NCI-H2171 (cell line): Measurements from ENCODE around the gene MRPL34.
"Not testable (repeated sequence)": the region's sequence is repeated elsewhere in the genome, so short reads cannot be mapped to it uniquely, and the experiment has no call there.

Source experiments
- DNase-seq: peaks from one replicate; lab custom pipeline; 2025; lab: John Stamatoyannopoulos, UW

Gene MRPL34

DNA sequence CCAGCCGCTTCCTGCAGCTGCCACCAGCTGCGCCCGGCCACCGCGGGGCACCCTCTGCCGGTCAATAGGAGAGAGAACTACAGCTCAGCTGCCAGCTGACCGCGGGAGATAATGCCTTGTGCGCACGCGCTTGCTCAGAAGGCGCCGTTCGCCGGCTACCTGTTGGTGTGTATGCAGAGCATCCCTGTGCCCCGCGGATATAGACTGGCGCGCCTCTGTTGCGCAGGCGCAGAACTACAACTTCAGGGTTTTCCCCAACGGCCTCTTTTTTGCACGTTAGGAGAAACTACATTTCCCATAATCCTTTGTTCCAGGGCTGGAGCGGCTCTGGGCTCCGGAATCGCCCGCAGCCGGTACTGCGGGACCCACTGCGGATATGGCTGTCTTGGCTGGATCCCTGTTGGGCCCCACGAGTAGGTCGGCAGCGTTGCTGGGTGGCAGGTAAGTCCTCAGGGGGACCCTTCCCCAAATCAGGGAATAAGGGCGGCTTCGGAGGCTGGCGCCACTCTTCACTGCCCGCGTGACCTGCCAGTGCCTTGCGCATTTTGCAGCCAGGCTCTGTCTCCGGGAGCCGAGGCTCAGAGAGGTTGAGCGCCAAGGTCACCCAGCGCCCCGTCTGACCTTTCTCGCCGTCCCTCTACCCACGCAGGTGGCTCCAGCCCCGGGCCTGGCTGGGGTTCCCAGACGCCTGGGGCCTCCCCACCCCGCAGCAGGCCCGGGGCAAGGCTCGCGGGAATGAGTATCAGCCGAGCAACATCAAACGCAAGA lies at the start of gene MRPL34:
Gene MRPL34 (plus strand): TSS at position 356 of the 768 bp plus-strand sequence. CDS start 21 bp downstream, at position 377.
- DNase-seq = peak; percentile 100

DNA sequence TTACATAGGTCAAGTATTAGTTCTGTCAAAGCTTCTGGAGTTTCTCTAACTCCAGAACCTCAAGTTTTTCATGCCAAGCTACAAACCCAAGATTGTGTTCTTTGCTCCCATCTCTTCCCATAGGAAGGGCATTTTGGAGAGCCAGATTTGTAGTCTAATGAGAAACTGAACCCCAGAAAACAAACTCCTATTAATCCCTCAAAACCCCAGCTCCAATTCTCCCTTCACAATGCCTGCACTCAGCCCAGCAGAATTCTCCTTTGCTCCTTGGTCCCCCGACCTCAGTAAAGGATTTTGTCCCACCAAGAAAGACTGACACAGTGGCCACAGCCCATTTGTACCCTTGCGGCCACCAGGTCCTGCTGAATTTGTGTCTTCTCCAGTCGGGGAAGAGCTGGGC lies 49.5 kb upstream of the MRPL34 start:
- DNase-seq = no peak

DNA sequence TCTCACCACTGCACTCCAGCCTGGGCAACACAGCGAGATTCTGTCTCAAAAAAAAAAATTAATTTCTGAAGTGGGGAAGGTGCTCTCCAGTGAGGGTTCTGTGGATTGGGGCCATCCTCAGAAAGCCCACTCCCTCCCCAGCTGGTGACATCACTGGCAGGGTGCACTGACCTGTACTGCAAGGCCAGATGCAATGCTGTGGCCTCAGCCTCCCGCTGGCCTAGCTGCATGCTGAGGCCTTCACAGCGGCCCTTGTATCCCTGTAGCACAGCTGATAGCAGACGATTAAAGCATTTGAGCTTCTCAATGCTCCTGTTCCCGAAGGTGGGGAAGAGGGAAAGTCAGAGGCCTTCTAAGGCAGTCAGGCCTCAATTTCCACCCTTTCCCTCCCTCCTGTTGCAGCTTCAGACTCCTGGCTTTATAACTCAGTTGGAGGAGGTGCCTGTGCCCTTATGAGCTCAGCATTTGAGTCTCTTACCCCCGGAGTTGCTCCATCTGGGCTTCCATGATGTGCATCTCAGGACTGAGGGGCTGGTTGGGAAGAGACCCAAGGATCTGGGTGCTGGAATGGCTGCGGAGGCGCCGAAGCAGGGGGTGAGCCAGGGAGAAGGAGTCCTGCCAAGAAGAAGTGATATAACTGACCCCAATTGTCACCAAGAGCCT lies 46.4 kb upstream of the MRPL34 start:
- no peak for DNase-seq

DNA sequence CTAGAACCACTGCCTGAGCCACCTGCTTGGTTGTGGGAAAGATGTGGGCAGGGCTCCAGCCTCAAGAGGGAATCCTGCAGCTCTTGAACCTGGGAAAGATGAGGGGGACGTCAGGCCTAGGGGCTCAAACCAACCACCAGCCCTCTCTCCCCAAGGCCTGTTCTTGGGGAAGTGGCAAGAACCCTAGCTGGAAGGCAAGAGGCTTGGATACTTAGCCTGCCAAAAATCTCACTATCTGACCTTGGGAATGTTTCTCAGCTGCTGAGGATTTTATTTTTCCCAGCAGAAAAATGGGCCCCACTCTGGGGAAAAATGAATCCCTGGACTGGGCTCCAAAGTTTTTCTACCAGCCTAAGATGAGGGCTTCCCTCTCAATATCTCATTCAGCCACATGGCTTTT lies 45.7 kb upstream of the MRPL34 start:
- no peak for DNase-seq

DNA sequence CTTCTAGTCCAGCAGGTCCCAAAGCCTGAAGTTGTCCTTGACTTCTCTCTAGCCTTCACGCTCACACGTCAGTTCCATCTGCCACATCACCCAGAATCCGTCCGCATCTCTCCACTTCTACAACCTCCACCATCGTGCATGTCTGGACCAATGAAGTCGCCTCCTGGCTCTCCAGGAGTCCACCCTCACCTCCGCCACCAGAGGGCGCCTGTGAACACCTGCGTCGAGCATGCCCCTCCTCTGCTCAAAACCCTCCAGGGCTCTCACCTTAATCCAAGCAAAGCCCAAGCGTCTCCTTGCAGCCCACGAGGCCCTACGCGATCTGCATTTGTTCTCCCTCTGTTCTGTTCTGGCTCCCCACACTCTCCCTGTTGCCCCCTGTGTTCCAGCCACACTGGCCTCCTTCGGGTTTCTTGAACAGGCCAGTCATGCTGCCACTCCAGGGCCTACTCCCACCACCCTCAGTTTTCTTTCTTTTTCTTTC lies 44.8 kb upstream of the MRPL34 start:
- peak; percentile 69 for DNase-seq

DNA sequence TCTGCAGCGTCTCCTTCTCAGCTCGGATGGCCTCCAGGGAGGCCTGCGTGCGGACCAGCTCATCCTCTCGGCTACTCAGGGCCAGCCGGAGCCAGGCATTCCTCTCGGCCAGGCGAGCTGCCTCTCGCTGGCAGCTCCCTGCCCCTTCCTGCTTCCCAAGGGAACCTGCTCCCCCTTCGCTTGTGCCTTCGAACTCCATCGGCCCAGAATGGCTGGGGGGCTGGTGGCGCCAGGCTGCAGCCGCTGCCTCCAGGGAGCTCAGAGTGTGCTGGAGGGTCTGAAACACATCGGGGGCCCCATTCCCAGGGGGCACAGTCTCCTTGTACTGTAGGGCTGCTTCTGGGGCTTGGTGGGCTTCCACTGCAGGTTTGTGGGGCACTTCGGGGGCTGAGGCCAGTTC lies 43.1 kb upstream of the MRPL34 start:
- DNase-seq = no peak

DNA sequence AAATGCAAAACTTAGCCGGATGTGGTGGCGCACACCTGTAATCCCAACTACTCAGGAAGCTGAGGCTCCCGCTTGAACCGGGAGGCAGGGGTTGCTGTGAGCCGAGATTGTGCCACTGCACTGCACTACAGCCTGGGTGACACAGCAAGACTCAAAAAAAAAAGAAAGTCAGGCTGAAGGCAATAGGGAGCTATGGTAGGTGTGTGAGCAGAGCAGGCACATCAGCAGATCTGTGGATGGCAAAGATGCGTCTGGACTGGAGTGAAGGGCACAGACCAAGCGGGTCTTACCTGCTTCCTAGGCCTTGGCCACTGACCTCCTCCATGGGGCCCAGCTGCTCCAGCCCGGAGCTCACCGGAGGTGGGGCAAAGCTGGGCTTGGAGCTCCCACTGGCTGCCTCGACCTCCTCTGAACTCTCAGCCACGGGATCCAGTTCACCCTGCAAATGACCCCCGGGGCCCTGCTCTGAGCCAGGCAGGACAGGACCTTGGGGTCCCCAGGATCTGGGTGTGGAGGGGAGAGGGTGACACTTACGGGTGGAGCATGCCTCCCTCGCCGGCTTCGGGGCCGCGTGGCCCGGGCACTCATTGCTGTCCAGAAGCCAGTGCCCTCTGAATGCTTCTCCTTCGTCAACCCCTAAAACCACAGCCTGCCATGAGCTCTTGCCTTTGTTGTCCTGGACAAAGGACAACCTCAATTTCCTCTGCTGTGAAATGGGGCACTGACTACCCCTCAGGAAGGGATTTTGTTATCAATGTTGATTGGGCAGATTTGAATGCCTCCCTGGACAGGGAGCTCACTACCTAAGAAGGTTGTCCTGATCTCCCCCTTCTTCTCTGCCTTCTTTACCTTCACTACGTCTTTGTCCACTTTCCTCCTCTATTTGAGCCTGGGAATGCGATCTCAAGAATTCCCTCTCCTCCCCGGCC lies 41.7 kb upstream of the MRPL34 start:
- no peak for DNase-seq

DNA sequence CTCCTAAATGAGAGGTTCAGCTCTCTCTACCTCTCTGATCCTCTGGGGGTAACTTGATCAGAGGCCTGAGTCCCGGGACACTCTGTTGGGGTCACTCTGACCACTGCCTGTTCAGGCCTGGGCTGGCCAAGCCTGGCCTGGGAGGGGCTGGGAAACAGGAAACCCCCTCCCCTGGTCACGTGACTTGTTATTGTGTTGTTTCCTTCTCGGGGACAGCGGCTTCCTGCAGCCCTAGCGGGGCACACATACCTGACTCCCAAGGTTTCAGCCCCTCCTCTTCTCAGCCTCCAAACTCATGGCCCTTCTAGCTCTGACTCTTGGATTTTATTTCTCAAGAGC lies 41.1 kb upstream of the MRPL34 start, which contains the start of gene USHBP1:
Gene USHBP1 (minus strand): TSS at position 105 of the 339 bp plus-strand sequence. CDS start 446 bp downstream, outside the sequence.
- no peak for DNase-seq

DNA sequence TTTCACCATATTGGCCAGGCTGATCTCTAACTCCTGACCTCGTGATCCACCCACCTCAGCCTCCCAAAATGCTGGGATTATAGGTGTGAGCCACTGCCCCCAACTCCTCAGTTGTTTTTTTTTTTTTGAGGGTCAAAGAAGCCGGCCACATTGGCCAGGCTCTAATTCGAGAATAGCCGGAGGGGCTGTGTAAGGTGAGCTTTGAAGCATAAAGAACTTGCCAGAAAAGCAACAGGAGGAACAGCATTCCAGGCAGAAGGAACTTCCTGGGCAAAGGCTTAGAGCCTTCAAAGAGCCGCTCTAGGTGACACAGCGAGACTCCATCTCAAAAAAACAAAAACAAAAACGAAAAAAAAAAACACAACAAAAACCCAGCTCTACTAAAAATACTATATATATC lies 39.6 kb upstream of the MRPL34 start:
- DNase-seq = no peak

DNA sequence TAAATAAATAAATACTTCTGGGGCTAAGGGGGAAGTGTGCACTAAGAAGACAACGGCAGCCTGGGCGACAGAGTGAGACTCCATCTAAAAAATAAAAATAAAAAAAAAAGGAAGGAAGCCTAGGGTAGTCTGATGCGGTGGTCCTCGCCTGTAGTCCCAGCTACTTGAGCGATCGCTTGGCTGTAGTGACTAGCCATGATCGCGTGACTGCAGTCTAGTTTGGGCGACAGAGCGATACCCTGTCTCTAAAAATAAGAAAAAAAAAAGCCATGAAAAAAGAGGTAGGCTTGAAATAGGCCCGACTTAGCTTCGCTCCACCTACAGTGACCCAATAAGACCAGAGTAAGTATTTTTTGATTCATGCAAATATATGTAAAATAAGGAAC lies 39.1 kb upstream of the MRPL34 start:
- DNase-seq = no peak

DNA sequence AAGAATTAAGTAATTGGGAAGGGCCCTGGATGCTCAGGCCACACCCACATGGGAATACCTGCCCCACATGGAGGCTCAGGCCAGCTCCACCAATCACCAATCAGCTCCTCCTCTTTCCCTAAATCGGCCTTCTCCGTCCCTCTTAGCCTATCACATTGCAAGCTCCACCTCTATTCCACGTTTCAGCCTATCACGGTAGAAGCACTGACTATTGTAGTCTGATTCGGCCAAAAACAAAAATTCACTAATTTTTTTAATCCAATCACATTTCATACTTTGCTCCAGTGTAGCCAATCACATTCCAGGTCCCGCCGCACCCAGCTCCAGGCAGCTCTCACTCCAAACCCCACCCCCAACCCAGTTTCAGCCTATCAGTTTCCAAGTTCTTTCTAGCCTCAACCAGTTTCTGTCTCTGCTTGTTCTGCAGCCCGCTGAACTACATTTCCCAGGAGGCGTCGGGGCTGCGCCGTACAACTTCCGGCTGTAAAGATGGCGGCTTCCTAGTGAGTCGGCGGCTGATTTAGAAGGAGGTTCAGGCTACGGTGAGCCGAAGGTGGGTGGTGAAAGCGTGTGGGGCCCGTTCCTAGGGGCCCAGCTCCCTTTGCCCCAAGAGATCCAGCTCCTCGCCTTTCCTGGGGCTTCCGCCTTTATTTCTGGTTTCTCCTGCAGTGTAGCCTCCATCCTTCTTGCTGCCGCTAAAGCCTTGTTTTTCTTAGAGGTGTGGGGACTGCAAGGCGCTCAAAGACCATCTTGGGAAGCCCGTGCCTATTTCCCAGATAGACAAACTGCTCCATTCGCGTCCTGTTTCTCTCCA lies 38.5 kb upstream of the MRPL34 start, which contains the start of gene BABAM1:
Gene BABAM1 (plus strand): TSS at position 469 of the 814 bp plus-strand sequence. CDS start 1,364 bp downstream, outside the sequence.
- peak; percentile 100 for DNase-seq

DNA sequence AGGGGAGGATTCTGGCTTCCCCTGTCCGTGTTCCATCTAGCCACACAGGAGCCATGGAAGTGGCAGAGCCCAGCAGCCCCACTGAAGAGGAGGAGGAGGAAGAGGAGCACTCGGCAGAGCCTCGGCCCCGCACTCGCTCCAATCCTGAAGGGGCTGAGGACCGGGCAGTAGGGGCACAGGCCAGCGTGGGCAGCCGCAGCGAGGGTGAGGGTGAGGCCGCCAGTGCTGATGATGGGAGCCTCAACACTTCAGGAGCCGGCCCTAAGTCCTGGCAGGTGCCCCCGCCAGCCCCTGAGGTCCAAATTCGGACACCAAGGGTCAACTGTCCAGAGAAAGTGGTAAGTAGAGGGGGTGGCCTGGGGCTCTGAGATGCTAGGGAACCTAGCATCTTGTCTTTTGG lies 36.9 kb upstream of the MRPL34 start:
- no peak for DNase-seq

DNA sequence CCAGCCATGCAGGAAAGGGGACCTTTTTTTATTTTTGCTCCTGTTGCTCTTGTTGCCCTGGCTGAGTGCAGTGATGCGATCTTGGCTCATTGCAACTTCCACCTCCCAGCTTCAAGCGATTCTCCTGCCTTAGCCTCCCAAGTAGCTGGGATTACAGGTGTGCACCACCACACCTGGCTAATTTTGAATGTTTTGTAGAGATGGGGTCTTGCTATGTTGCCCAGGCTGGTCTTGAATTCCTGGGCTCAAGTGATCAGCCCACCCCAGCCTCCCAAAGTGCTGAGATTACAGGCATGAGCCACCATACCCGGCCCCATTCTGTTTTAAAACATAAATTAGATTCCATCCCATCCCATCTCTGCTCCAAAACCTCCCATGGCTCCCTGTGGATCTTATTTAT lies 30.8 kb upstream of the MRPL34 start:
- not testable (repeated sequence) for DNase-seq

DNA sequence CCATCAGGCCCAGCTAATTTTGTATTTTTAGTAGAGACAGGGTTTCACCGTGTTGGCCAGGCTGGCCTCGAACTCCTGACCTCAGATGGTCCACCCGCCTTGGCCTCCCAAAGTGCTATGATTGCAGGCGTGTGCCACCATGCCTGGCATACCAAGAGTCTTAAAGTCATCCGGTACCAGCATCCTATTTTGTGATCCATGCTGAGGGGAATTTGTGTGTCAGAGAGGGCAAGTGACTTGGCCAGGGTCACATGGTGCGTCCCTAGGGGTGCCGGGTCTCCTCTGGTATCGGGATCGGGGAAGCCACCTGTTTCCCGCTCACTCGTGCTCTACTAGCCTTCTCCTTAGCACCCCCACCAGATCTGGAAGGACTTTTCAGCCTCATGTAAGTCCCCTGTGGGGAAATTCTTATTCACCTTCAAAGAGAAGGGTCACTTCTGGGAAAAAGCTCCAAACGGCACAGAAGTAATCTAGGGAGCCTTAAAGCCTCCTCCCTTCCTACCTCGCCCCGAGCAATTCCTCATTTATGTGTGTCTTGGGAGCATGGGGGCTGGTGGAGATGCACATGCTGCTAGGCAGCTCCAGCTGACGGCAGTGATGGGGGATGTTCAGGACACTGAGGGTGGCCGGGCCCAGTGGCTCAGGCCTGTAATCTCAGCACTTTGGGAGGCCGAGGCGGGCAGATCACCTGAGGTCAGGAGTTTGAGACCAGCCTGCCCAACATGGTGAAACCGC lies 30.1 kb upstream of the MRPL34 start:
- DNase-seq = no peak

DNA sequence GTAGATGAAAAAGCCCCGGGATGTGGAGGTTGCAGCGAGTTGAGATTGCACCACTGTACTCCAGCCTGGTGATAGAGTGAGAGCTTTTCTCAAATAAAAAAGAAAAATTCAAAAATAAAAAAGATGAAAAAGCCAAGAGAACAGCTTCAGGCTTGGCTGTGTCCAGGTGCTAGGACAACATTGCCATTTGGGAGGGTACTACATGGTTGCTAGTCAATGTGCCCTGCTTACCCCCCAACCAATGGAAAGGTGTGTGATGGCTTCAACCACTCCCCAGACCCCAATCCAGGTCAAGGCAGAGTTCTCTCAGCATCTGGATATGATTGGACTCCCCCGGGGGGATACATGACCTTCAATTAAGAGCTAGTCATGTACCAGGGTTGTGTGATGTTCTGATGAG lies 26.2 kb upstream of the MRPL34 start:
- DNase-seq = no peak

DNA sequence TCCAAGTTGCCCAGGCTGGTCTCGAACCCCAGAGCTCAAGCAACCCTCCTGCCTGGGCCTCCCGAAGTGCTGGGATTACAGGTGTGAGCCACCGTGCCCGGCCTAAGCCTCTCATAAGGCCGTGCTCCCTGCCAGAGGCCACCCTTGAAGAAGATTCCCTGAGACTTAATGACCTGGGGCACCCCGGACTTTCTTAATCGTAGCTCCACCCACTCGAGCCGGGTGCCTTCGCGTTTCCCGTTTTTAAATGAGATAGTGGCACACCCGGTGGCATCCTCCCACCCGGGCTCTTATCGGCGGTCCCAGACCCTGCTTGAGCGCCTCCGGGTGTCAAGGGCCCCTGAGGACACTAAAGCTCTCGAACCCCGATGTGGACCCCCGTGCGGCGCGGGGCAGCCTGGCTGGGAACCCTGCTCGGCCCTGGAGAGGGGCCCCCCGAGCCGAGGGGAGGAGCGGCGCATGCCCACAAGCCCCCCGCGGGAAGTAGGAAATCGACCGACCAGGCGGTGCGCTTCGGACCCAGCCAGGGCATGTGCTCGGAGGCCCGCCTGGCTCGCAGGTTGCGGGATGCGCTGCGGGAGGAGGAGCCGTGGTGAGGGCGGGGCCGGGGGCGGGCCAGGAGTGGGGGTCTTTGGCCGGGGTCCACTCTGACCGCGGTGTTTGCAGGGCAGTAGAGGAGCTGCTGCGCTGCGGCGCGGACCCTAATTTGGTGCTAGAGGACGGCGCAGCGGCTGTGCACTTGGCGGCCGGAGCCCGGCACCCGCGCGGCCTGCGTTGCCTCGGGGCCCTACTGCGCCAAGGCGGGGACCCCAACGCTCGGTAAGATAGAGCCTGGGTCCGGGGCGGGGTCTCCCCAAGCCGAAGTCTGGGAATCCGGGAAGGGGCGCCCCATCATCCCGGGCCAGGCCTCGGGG lies 24.0 kb upstream of the MRPL34 start, which contains the start of gene ANKLE1:
Gene ANKLE1 (plus strand): TSS at position 511 of the 914 bp plus-strand sequence. CDS start 20 bp downstream, at position 531.
- no peak for DNase-seq

DNA sequence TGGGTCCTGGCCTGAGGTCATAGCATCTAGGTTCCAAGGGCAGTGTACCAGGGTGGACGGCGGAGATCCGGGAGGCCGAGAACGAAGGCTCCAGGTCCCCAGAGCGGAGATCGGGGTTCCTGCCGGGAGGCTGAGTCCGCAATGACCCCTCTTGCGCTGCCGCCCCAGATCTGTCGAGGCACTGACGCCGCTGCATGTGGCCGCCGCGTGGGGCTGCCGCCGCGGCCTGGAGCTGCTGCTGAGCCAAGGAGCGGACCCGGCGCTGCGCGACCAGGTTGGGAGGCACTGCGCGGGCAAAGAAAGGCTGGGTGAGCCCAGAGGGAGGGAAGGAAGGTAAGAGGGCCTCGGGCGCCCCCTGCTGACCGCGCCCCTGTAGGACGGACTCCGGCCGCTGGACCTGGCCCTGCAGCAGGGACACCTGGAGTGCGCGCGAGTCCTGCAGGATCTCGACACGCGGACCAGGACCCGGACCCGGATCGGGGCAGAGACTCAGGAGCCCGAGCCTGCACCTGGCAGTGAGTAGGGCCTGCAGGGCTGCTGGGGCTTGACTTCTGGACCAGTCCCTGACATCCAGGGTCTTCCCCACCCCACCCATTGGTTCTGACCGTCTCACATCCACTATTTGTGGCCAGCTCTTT lies 23.1 kb upstream of the MRPL34 start:
- DNase-seq = peak; percentile 42

DNA sequence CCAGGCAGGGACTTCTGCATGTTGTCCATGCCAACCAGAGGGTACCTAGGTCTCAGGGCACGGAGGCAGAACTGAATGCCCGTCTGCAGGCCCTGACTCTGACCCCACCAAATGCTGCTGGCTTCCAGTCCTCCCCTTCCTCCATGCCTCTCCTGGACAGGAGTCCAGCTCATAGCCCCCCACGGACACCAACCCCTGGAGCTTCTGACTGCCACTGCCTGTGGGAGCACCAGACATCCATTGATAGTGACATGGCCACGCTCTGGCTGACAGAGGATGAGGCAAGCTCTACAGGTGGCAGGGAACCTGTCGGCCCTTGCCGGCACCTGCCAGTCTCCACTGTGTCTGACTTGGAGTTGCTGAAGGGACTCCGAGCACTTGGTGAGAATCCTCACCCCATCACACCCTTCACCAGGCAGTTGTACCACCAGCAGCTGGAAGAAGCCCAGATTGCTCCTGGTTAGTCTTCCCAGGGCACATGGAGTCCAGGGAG lies 22.1 kb upstream of the MRPL34 start:
- DNase-seq = no peak
